Endothelial cell of umbilical vein (primary cell): Measurements from ENCODE around the gene MRPL44. TPM values are rescaled to one million over a fixed set of nuclear protein-coding genes. Genes with fewer than 3 reads are reported as not detected.

Source experiments
- BruUV-seq: library from RNA; stranded (reverse); fragments of 400-500 nt; replicated peaks from 2 replicates; lab custom pipeline; 2021; lab: Mats Ljungman, UMichigan
- CTCF ChIA-PET: fragments of 300-600, 350-600 bp; sonication (Branson Sonifier 250); formaldehyde crosslinking; loops from one replicate; lab custom pipeline; 2021; ENCODE audit warnings: antibody characterized with exemption, inconsistent platforms; lab: Charles Lee
- POLR2A ChIA-PET: fragments of 300-600, 350-600 bp; sonication (Branson Sonifier 250); formaldehyde crosslinking; loops from one replicate; lab custom pipeline; 2021; ENCODE audit warnings: antibody characterized with exemption, inconsistent platforms; lab: Charles Lee
- DNase-seq: peaks from one replicate; pipeline ENCODE4 v3.0.0-alpha.2; 2011; ENCODE audit warnings: low read depth, low spot score
- FAIRE-seq: peaks from 2 replicates; lab custom pipeline; 2011; peaks lifted over from hg19 to GRCh38; lab: Jason Lieb, UNC
- H2AFZ ChIP-seq: 2 replicates; pipeline ENCODE4 v1.6.0; 2012; ENCODE audit warnings: low read depth, low read length, control low read depth, inconsistent platforms
- H3K27ac ChIP-seq: 2 replicates; pipeline ENCODE4 v1.5.1; 2011; ENCODE audit warnings: low read depth, mild to moderate bottlenecking, control low read depth, low read length, moderate library complexity; ENCODE audit not compliant: insufficient read depth
- H3K27me3 ChIP-seq, 2 experiments: 2 replicates each; pipeline versions ENCODE4 v1.6.0 to v1.6.1; 2011; ENCODE audit warnings: low read length in 2 of 2, mixed read lengths in 1 of 2; ENCODE audit not compliant: control insufficient read depth in 2 of 2, insufficient read depth in 2 of 2
- H3K36me3 ChIP-seq, 2 experiments: 2 replicates in 1 of 2; 3 replicates in 1 of 2; pipeline ENCODE4 v1.5.1; 2011; ENCODE audit warnings: low read length in 2 of 2, mild to moderate bottlenecking in 1 of 2, moderate library complexity in 1 of 2; ENCODE audit not compliant: control insufficient read depth in 2 of 2, insufficient read depth in 2 of 2; ENCODE audit errors: extremely low read depth in 1 of 2
- H3K4me1 ChIP-seq: 3 replicates; pipeline ENCODE4 v1.5.1; 2011; ENCODE audit warnings: mild to moderate bottlenecking, low read length; ENCODE audit not compliant: control insufficient read depth, insufficient read depth; ENCODE audit errors: extremely low read depth
- H3K4me2 ChIP-seq: 2 replicates; pipeline ENCODE4 v1.6.1; 2011; ENCODE audit warnings: low read length, control low read depth, mixed read lengths; ENCODE audit not compliant: insufficient read depth
- H3K4me3 ChIP-seq, 3 experiments: fragments of 200-600 bp in 1 of 3; sonication (generic), shearing (Covaris generic) in 1 of 3; replicated peaks in 1 of 3; 2 replicates each; pipeline ENCODE4 v1.5.1; 2011 to 2016; ENCODE audit warnings: control low read depth in 3 of 3, low read length in 3 of 3, mild to moderate bottlenecking in 2 of 3, inconsistent platforms in 1 of 3, low read depth in 1 of 3, moderate library complexity in 1 of 3; ENCODE audit not compliant: insufficient read depth in 1 of 3
- H3K79me2 ChIP-seq: 2 replicates; pipeline ENCODE4 v1.6.0; 2012; ENCODE audit warnings: low read length, inconsistent platforms; ENCODE audit not compliant: control insufficient read depth, insufficient read depth
- H3K9ac ChIP-seq: replicated peaks from 2 replicates; pipeline ENCODE3; 2011; ENCODE audit warnings: low read length, control low read depth; ENCODE audit not compliant: insufficient read depth; ENCODE audit errors: extremely low read depth
- H3K9me1 ChIP-seq: replicated peaks from 3 replicates; pipeline ENCODE4 v1.6.0; 2011; ENCODE audit warnings: mild to moderate bottlenecking, low read length; ENCODE audit not compliant: control insufficient read depth, insufficient read depth; ENCODE audit errors: extremely low read depth
- H3K9me3 ChIP-seq: replicated peaks from 2 replicates; pipeline ENCODE4 v1.5.1; 2012; ENCODE audit warnings: low read length, inconsistent platforms; ENCODE audit not compliant: control insufficient read depth, insufficient read depth
- H4K20me1 ChIP-seq: replicated peaks from 2 replicates; pipeline ENCODE3; 2011; ENCODE audit warnings: mild to moderate bottlenecking, low read length; ENCODE audit not compliant: control insufficient read depth, insufficient read depth; ENCODE audit errors: extremely low read depth
- EZH2 ChIP-seq: IDR thresholded peaks from 2 replicates; pipeline ENCODE4 v1.6.1; 2012; ENCODE audit warnings: borderline replicate concordance, low read depth, mild to moderate bottlenecking, moderate library complexity, low read length, inconsistent platforms; ENCODE audit not compliant: severe bottlenecking
- GATA2 ChIP-seq: IDR thresholded peaks from 2 replicates; pipeline ENCODE4 v1.7.0; 2011; ENCODE audit warnings: low read depth, mild to moderate bottlenecking, moderate library complexity, mixed read lengths, low read length; ENCODE audit not compliant: insufficient read length, insufficient read depth
- MYC ChIP-seq: IDR thresholded peaks from one replicate; pipeline ENCODE4 v1.6.1; 2011; ENCODE audit warnings: mild to moderate bottlenecking, low read depth, low read length
- dilution Hi-C: fragments of 300-500 bp; cut with MboI; formaldehyde crosslinking; loops from one replicate; pipeline ENCODE4 v1.15.0; 2019; ENCODE audit warnings: low sequenced_read_pairs; ENCODE audit not compliant: extremely low pct_ligation_motif_present
- intact Hi-C: fragments of 100-400 bp; cut with micrococcal nuclease; formaldehyde crosslinking; loops from one replicate; pipeline ENCODE4 v1.10.0; 2022
- polyA plus RNA-seq, 4 experiments: library from polyadenylated mRNA; depleted of rRNA in 3 of 4; stranded (reverse) in 3 of 4; unstranded in 1 of 4; fragments of >200 nt; gene quantifications; 2 replicates each; pipeline versions ENCODE4 v1.2.1 to v1.2.3, GENCODE V29; 2011 to 2012; ENCODE audit warnings: missing spikeins in 1 of 4
- total RNA-seq: library from RNA; stranded (reverse); gene quantifications from 2 replicates; pipeline ENCODE4 v1.2.3, GENCODE V29; 2021
- TF ChIP-seq, protein P1 (sequence below), 2 donors: IDR thresholded peaks; 1 replicate in 1 of 2; 2 replicates in 1 of 2; pipeline ENCODE4 v1.5.1; 2011; ENCODE audit warnings: low read length in 2 of 2, mild to moderate bottlenecking in 2 of 2, moderate library complexity in 2 of 2, control low read depth in 1 of 2, inconsistent platforms in 1 of 2, low read depth in 1 of 2; ENCODE audit not compliant: insufficient read depth in 1 of 2; ENCODE audit errors: extremely low read depth in 1 of 2

MRPL44 gene
- total and polyA plus RNA-seq, 2 donors (not counting 3 experiments of a cell fraction or from before 2014, with no cell fraction given) = 19.2 to 27.7 TPM

DNA sequence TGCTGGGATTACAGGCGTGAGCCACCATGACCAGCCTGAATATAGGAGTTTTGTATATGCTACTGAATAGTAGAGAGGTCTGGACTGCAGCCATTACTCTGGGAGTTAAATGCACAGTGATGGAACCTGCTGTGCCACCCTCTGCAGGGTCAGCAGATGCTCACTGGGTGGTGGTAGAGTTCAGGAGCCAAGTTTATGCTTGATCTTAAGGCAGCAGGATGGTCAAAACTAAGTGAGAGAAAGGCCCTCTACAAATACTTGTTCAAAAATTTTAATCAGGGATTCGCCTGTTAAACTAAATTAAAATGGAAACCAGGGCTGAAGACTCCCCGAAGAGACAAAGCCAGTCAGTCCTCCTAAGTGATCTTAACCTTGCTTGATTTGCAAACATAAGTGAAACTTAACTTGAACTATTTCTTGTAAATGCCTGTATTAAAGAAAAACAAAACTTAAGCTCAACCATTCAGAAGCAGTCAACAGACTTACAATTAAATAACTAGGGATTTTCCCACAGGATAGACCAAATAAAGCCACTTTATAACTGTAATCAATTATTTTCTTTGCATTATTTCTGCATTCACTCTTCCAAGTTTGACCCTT, 7.9 kb upstream of the MRPL44 start:
- no peaks in the 10 kb centered on the region for H3K27me3 ChIP-seq
- H3K4me3 ChIP-seq = no peak overlapping the region
- CTCF ChIA-PET = interaction anchor here (0.7 kb wide), 1 partner anchor 462 kb away, joined by 3 read pairs; no protein-coding TSS in a partner anchor
- no peak overlapping the region for H3K4me2 ChIP-seq
- no peaks in the 10 kb centered on the region for H4K20me1 ChIP-seq
- H3K9me1 ChIP-seq = no peaks in the 10 kb centered on the region
- H2AFZ ChIP-seq = no peak overlapping the region
- peaks cover 9% of the 10 kb centered on the region for H3K4me1 ChIP-seq
- intact Hi-C loops = loop anchor here (10.0 kb wide), 1 partner anchor 995 kb away; no protein-coding TSS in a partner anchor
- BruUV-seq = no TSS peak
- peaks cover 8% of the 10 kb centered on the region for H3K79me2 ChIP-seq
- H3K9ac ChIP-seq = no peak overlapping the region
- dilution Hi-C loops = no loop called here
- no peak overlapping the region for H3K27ac ChIP-seq
- no peak for TF ChIP-seq GATA2
- TF ChIP-seq MYC = no peak
- no peak for TF ChIP-seq EZH2
- TF ChIP-seq, protein P1, sequence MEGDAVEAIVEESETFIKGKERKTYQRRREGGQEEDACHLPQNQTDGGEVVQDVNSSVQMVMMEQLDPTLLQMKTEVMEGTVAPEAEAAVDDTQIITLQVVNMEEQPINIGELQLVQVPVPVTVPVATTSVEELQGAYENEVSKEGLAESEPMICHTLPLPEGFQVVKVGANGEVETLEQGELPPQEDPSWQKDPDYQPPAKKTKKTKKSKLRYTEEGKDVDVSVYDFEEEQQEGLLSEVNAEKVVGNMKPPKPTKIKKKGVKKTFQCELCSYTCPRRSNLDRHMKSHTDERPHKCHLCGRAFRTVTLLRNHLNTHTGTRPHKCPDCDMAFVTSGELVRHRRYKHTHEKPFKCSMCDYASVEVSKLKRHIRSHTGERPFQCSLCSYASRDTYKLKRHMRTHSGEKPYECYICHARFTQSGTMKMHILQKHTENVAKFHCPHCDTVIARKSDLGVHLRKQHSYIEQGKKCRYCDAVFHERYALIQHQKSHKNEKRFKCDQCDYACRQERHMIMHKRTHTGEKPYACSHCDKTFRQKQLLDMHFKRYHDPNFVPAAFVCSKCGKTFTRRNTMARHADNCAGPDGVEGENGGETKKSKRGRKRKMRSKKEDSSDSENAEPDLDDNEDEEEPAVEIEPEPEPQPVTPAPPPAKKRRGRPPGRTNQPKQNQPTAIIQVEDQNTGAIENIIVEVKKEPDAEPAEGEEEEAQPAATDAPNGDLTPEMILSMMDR (IDR thresholded peaks at IDR 0.05; ENCODE audit: extremely low read depth in 1 of 2, insufficient read depth in 1 of 2, low read depth in 1 of 2, low read length in 2 of 2) = no peak
- H3K36me3 ChIP-seq = no peaks in the 10 kb centered on the region
- no peaks in the 10 kb centered on the region for H3K9me3 ChIP-seq
- DNase-seq (no peak), FAIRE-seq (no peak)
- POLR2A ChIA-PET = no interaction called here
